NK-92 (cell line): ENCODE results near the gene ALAS1.

Experiments used
- DNase-seq: peaks from one replicate; lab custom pipeline; 2025; ENCODE audit not compliant: unreplicated experiment; lab: John Stamatoyannopoulos, UW

The ALAS1 gene

DNA sequence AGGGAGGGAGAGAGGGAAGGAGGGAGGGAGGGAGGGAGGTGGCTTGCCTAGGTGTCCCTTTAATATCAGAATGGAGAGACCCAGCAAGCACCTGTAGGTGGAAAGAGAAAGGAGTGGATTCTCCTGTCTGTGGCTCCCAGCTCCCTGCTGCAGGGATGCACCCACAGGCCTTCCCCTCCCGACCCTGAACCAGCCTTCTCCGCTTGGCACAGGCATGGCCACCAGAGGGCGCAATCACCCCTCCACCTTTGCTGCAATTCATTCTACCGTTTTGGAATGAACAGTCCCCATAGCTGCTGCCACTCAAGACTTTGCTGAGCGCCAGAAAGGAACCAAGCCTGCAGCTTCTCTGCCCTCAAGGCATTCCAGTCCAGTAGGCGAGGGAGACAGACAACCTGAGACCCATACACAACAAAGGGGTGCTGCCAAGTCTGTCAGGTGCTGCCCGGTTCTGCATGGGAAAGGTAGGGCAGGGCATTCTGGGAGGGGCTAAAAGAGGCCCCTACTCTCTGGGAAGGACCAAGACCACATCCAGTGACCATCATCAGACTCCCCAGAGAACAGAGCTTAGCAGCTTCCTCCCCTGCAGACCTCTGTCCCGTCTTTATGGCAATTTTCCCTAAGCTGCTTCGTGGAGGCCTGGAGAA is 22.5 kb downstream of the ALAS1 start:
- DNase-seq, result peak; percentile 22

DNA sequence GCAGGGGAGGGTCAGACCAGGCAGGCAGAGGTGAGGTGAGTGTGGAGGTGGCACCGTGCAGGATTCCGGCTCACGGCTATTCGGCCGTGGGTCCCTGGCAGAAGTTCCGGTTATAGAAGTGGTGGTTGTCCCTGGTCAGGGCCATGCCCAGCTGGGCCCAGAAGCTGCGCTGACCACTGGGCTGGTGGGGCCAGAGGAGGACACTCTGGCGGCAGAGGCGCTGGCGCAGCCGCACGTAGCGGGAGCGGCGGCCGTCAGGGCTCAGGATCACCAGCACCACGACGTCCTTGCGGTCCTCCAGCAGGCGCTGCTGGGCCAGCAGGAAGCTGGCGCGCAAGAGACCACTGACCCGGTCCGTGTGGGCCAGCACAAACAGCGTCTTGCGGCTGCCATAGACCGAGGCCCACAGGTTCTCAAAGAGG is 23.2 kb downstream of the ALAS1 start:
- DNase-seq, result no peak

DNA sequence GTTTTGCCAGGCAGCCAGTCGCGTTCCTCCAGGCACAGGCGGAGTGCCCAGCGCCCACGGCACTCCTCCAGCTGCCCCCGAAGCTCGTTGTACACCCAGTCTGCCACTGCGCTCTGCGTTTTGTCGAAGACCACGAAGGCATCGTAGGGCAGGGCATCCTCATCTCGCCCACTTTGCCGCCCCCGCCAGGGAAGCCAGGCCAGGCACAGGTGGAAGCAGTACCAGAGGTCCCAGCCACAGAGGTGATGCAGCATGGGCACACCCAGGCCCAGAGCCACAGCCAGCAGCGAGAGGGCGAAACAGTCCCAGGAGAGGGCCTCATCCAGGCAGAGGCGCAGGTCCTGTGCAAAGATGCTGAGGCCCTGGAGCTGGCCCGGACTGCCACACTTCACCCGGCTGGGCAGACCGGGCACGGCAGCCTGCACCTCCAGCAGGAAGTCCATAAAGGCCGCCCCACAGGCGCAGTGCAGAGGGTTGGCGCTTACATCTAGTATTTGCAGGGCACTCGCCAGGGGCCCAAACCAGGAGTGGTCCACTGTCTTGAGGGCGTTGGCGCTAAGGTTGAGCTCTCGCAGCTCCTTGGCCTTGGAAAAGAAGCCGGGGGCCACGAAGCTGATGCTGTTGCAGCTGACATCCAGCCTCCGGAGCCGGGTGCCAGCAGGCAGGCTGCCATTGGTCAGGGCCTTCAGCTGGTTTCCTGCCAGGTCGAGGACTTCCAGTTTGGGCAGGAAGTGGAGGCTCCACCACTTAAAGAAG is 23.8 kb downstream of the ALAS1 start:
- no peak for DNase-seq

DNA sequence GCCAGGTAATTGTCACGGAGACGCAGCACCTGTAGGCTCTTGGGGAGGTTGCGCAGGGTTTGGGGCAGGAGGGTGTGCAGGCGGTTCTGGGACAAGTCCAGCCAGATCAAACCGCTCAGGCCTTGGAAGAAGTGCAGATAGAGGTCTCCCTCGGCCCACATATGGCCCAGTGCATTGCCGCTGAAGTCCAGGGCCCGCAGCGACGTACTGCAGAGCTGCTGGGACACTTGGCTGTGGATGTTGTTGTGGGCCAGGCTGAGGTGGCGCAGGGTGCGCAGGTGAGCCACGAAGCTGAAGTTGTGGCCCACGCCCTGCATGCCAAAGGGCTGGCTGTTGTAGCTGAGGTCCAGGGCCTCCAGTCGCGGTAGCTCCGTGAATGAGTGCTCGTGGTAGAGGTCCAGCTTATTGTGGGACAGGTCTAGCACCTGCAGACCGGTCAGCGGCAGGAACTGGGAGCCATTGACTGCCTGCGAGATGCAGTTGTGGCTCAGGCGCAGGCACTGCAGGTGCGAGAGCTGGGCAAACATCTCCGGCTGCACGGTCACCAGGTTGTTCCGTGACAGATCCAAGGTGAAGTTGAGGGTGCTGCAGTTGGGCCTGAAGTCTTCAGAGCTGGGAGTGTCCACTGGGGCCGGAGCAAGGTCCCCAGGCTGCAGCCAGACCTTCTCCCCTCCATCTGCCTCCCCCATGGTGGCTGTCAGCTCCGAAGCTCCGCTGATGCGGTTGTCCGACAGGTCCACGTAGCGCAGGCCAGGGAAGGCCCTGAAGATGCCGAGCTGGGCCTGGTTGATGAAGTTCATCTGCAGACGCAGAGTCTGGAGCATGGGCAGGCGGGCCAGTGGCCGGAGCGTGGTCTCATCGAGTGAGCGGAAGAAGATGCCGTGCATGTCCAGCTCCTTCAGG is 24.6 kb downstream of the ALAS1 start:
- DNase-seq, result no peak

DNA sequence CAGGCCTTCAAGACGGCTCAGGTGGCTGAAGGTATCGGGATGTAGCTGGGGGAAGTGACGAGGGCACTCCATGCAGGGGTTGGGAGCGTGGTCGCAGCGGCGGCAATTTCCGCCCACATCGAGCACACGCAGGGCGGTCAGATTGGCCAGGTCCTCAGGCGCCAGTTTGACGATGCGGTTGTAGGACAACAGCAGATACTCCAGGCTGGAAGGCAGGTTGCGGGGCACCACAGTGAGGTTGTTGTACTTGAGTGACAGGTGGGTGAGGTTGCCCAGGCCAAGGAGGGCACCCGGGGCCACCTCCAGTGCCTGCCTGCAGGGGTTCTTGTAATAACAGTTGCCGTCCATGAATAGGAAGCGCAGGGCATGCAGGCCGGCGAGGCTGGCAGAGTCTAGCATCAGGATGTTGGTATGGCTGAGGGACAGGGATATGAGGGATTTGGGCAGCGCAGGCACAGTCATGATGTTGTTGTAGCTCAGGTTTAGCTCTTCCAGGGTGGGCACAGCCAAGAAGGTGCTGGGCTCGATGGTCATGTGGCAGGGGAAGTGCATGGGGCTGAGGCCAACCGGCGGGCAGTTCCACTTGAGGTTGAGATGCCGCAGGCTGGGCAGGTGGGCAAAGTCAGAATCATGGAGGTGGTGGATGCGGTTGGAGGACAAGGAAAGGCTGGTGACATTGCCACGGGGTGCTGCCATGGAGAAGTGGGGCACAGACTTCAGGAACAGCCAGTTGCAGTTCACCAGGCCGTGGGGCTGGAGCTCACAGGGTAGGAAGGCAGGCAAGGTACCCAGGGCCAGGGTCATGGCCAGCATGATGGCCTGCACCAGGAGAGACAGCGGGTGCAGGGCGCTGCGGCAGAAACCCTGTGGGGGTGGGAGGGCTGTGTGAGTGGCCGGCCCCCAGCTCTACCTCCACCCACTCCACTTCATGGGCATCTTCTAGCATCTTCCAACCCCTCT is 25.8 kb downstream of the ALAS1 start:
- DNase-seq, result no peak

DNA sequence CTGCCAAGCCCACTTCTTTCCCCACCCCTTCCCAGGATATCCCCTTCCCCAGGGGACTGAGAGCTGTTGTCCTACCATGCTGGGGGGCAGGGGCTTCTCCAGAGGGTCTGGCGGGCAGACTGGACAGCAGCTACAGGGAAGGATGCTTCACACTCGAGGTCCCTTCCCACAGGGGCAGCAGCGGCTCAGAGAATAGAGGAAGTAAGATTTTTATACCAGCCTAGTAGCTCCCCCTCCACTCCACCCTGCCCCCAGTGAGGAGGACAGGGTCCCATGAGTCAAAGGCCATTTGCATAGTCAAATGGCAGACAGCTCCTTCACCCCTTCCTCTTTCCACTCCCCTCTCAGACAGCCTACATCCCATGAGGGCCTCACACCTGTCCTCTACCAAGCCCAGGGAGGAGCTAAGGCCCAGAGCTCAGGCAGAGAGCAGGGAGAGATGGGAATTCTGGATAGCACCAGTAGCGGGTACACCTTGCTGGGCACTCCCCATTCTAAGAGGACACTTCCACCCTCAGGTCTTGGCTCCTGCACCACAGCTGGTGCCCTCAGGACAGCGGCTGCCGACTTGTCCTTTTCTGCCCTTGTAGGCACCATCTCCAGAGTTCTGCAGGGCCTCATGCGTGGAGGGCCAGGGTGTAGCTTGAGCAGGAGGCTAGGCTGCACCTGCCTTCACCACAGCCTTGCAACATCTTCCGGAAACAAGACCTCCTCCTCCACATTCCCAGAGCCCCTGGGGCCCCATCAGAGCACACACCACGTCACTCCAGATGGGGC is 27.7 kb downstream of the ALAS1 start, which contains the start of gene TLR9:
Gene TLR9, minus strand, starts transcription at position 194 of the 777 bp plus-strand sequence. Its CDS starts 116 bp downstream, at position 78.
- no peak for DNase-seq

DNA sequence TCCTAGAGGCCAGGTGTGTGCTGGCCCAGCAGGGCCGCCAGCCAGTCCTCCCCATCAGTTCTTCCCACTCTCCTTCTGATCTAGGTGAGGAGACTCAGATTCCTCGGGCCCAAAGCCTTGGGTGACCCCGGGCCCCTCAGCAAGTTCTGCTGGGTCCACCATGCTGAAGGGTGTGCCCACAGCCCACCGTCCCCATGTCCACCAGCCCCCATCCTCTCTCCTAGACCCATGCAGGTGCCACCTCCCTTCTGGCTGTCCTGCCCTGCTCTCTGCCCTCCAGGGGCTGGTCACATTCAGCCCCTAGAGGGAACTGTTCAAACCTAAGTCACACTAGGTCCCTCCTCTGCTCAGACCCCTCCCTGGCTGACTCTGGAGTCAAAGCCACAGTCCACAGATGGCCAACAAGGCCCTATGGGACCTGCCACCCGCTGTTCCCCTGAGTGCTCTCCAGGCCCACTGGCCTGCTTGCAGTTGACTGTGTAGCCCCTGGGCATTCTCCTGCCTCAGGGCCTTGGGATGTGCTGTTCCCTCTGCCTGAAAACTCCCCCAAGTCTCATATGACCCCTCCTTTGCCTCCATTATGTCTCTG is 28.4 kb downstream of the ALAS1 start:
- DNase-seq, result no peak

DNA sequence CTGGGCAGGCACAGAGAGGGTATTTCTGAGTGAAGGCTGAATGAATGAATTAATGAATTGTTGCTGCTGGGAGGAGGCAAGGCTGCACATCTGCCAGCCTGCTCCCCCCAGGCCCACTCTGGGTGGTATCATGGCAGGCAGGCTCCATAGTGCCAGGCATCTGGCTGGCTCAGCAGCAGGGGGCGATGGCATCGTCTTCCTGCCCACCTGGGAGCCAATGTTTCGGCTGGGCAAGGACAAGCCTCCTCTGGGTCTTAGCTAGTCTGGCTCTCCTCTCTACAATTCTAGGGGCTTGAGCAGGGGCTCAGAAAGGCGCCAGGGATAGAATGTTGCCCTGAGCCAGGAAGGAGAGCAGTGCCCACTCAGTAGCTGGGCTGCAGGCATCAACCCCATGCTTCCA is 29.2 kb downstream of the ALAS1 start:
- DNase-seq, result no peak

DNA sequence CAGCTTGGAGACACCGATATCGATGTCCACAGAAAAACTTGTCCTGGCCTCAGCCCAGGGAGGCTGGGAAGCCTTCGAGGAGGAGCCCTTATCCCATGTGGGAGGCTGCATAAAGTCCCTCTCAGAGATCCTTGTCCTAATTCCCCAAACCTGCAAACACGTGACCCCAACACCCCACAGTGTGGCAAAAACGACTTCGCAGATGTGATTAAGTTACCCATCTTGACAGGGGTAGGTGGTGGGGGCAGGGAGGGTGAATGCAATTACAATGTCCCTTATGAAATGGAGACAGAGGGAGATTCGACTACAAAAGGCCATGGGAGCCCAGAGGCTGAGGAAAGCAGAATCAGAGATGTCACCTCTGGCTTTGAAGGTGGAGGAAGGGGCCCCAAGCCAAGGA is 29.8 kb downstream of the ALAS1 start:
- no peak for DNase-seq

DNA sequence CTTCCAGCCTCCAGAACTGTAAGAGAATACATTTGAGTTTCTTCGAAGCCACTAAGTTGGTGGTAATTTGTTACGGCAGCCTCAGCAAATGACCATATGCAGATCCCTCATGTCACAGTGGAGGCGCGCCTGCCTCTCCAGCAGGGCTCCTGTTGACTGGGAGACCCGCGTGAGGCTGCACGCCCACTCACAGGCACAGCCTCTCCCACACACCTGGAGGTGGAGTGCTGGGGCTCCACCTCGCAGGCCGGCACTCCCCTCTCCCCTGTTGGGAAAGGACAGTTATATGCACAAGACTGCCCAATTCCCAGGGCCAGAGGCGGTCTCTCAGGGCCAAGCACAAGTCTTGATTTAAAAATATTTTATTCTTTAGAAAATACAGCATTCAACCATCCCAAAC is 30.3 kb downstream of the ALAS1 start:
- DNase-seq, result no peak

DNA sequence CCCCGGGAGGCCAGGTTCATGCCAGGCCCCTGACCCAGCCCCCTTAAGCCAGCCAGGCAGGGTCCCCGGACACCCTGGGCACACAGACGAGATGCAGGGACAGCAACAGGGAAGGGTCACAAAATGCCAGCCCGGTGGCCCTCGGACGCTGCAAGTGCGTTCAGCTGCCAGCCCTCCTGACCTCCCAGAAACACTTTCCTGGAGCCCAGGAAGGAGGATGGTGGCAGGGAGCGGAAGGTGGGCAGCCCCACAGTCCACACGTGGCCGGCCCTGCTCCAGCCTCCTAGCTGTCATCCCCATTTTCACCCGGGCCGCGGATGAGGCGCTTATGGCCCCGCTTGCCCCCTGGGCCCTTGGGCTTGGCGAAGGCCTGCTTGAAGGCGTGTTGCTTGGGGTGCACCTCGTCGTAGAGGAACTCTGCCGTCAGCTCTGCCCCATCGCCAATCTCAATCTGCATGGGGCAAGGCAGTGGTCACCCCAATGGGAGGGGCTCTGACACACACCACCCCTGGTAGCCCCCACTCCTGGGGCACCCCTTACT is 30.9 kb downstream of the ALAS1 start:
- no peak for DNase-seq

DNA sequence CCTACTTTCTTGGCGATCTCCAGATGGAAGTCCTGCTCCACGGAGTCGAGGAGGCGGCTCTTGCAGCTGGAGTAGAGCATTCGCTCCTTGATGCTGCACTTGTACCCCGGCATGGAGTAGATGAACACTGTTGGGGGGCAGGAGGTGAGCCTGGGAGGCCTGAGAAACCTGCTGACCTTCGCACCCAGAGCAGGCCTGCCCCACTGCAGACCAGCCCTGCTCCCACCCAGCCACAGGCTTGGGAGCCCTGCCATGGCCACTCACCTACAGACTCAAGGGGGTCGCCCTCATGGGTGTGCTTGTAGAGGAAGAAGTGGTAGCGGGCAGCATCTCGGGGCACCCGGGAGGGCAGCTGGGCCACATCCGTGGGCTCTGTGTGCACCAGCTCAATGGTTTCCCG is 31.7 kb downstream of the ALAS1 start:
- no peak for DNase-seq

DNA sequence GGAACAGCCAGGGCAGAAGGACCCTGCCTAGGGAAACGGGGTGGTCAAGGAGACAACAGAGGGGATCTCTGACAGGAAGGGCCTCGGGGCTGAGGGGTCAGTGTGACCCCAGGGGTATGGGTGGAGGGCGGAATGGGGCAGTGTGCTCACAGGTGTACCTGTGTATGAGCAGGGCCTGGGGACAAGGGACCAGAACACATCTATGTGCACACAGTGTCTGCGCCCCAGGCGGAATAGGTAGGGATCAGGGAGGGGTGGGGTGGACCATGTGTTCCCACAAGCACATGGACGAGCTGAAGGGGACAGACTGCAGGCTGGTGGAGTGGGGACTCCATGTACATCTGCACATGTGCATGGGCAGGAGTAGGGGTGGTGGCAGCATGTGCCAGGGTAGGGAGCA is 32.5 kb downstream of the ALAS1 start:
- no peak for DNase-seq

DNA sequence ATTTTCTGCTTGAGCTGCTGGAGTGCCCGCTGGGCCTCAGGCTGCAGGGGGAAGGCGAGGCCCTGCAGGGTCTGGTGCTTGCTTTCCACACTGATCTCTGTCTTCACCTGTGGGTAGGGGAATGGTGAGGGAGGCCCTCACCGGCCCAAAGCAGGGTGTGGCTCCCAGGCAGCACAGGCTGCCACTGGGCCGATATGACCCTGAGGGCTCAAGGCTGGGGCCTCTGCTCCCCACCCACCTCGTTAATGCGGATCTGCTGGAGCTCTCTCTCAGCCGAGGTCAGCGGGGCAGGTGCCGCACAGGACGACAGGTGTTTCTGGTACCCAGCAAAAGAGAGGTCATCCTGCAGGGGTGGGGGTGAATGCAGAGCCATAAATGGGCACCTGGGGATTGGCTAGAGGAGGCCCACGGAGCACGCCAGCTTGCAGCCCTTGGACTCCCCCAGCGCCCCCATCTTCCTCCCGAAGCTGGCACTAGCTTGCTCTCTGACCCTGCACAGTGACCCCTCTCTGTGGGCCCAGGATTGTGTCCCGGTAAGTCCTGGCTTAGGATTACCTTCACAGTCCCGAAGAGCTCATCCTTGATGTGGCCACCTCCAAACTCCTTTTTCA is 33.0 kb downstream of the ALAS1 start:
- DNase-seq, result no peak

DNA sequence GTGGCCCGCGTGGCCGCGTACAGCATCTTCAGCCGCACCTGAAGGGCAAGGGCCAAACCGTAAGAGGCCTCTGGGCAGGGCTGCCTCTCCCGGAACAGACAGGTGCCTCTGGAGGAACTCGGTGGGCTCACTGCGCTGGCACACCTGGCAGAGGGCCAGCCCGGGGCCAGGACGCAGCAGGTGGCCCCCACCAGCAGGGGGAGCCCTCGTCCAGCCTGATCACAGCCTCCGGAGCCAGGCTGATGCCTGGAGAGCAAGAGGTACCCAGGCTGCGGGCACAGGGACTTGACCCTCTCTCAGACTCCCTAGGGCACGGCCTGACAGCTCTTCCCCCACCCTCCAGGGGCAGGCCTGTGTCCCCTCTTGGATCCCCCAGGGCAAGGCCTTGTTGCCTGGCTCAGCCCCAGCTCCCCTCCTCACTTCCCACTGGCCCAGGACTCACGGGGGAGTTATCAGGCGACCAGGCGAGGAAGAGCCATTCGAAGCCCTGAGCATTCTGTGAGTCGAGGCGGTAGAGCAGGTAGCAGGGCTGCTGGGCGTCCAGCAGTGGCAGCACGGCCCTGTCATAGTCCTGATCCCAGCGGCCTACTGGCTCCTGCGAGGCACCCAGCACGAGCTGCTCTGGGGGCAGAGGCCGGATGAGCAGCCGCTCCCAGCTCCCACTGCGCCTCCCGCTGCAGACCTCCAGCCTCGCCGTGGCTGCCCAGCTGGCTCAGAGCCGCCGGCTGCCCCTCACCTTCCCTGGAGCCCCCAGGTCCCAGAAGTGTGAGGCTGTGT is 33.7 kb downstream of the ALAS1 start:
- DNase-seq, result peak; percentile 36

DNA sequence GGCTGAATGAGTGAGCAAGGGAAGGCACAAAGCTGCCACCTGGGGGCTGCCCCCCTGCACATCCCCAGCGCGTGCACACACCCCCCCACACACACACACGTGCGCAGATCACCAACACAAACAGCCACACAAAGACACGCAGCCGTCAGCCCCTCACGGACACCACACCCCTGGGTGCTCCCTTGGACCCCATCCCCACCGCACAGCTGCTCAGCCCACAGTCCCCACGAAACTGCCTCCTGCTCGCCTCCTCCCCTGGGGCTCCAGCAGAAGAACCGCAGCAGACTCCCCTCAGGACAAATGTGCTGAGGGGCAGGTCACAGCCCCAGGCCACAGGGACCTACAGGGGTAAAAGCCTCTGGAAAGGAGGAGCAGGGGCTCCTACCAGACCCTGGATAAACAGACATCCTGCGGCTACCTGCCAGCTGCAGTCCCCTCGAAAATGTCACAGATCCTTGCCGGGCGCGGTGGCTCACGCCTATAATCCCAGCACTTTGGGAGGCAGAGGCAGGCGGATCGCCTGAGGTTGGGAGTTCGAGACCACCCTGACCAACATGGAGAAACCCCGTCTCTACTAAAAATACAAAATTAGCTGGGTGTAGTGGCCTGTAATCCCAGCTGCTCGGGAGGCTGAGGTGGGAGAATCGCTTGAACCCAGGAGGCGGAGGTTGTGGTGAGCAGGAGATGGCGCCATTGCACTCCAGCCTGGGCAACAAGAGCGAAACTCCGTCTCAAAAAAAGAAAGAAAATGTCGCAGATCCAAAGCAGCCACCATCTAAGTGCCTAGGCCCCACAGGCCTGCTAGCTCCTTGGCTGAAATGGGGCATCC is 34.5 kb downstream of the ALAS1 start:
- no peak for DNase-seq

DNA sequence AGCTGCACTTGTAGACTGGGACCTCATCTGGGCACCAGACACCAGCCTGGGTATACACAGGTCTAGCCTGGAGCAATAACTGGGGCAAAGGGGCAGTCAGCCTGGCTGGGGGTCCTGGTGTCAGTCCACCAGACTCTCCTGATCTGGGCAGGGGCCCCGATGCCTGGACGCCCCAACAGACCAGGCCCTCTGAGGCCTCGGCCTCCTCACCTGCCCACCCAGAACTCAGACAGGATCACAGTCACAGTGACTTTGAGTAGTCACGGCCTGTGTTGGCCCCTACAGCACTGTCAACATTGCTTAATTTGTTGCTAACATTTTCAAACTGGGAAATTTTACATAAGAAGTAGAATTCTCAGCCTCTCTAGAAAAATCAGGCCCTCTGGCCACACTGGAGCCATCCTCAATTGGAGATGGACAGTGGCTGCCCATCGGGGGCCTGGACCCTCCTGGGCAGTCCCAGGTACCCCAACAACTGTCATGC is 35.2 kb downstream of the ALAS1 start:
- DNase-seq, result no peak
